HEK293 (cell line): ENCODE measurements around the gene PHF8.

Experiments used
- CTCF ChIA-PET: fragments of 350-600 bp; formaldehyde crosslinking; extraction: SDS; loops from one replicate; lab custom pipeline; 2021; ENCODE audit warnings: antibody characterized with exemption; lab: Yijun Ruan, JAX
- POLR2A ChIA-PET: fragments of 300-600 bp; formaldehyde crosslinking; extraction: SDS; loops from one replicate; lab custom pipeline; 2020; ENCODE audit warnings: antibody characterized with exemption, inconsistent platforms; lab: Yijun Ruan, JAX
- H3K27ac ChIP-seq: fragments of 200-500 bp; sonication (Bioruptor generic); 2 replicates; pipeline ENCODE4 v1.5.1; 2014; ENCODE audit warnings: low read depth, low read length, control low read depth, inconsistent platforms; ENCODE audit errors: extremely low read depth
- H3K36me3 ChIP-seq, 2 experiments: fragments of 200-500 bp in 1 of 2; sonication (Bioruptor generic) in 1 of 2; 1 replicate in 1 of 2; 2 replicates in 1 of 2; pipeline ENCODE4 v1.5.1; 2014 to 2017; ENCODE audit warnings: inconsistent platforms in 2 of 2, low read length in 2 of 2; ENCODE audit not compliant: control insufficient read depth in 2 of 2, insufficient read depth in 1 of 2
- H3K4me1 ChIP-seq: fragments of 200-500 bp; sonication (Bioruptor generic); 2 replicates; pipeline ENCODE4 v1.5.1; 2014; ENCODE audit warnings: mild to moderate bottlenecking, low read length, inconsistent platforms; ENCODE audit not compliant: control insufficient read depth, insufficient read depth
- H3K4me3 ChIP-seq: 2 replicates; pipeline ENCODE4 v1.5.1; 2011; ENCODE audit warnings: low read depth, mild to moderate bottlenecking, control low read depth, low read length, moderate library complexity
- H3K9me3 ChIP-seq: fragments of 200-500 bp; sonication (Bioruptor generic); 2 replicates; pipeline ENCODE4 v1.5.1; 2014; ENCODE audit warnings: low read depth, low read length, inconsistent platforms; ENCODE audit not compliant: control insufficient read depth, insufficient read depth
- BCL11A ChIP-seq: fragments of 450-650 bp; formaldehyde crosslinking; IDR thresholded peaks from 2 replicates; pipeline ENCODE4 v1.5.1; 2016; ENCODE audit warnings: low read depth, missing biosample characterization, missing genetic modification characterization
- HOXC10 ChIP-seq: sonication (generic); formaldehyde crosslinking; IDR thresholded peaks from 2 replicates; pipeline ENCODE4 v1.8.1; 2023; ENCODE audit warnings: mild to moderate bottlenecking, missing genetic modification reagents
- MZF1 ChIP-seq: fragments of 450-650 bp; formaldehyde crosslinking; IDR thresholded peaks from 2 replicates; pipeline ENCODE4 v1.5.1; 2017; ENCODE audit warnings: missing biosample characterization, missing genetic modification characterization, borderline replicate concordance
- PRDM10 ChIP-seq: fragments of 450-650 bp; formaldehyde crosslinking; IDR thresholded peaks from 2 replicates; pipeline ENCODE4 v1.5.1; 2016; ENCODE audit warnings: missing biosample characterization, missing genetic modification characterization
- SP7 ChIP-seq: fragments of 450-650 bp; formaldehyde crosslinking; IDR thresholded peaks from 2 replicates; pipeline ENCODE4 v1.5.1; 2016; ENCODE audit warnings: missing biosample characterization, missing genetic modification characterization
- WT1 ChIP-seq: fragments of 450-650 bp; formaldehyde crosslinking; IDR thresholded peaks from 2 replicates; pipeline ENCODE4 v1.5.1; 2016; ENCODE audit warnings: missing biosample characterization, missing genetic modification characterization
- ZBTB11 ChIP-seq: fragments of 450-650 bp; formaldehyde crosslinking; conservative IDR thresholded peaks from 2 replicates; pipeline ENCODE4 v1.5.1; 2016; ENCODE audit warnings: low read depth, missing biosample characterization, missing genetic modification characterization
- ZBTB21 ChIP-seq: fragments of 450-650 bp; formaldehyde crosslinking; IDR thresholded peaks from 2 replicates; pipeline ENCODE4 v1.5.1; 2017; ENCODE audit warnings: missing biosample characterization, missing genetic modification characterization
- ZNF114 ChIP-seq: fragments of 450-650 bp; formaldehyde crosslinking; IDR thresholded peaks from 2 replicates; pipeline ENCODE4 v1.5.0; 2017; ENCODE audit warnings: missing biosample characterization, missing genetic modification characterization
- ZNF16 ChIP-seq: fragments of 450-650 bp; formaldehyde crosslinking; IDR thresholded peaks from 2 replicates; pipeline ENCODE4 v1.5.1; 2016; ENCODE audit warnings: low read depth, missing biosample characterization, missing genetic modification characterization
- ZNF174 ChIP-seq: fragments of 450-650 bp; formaldehyde crosslinking; IDR thresholded peaks from 2 replicates; pipeline ENCODE4 v1.5.0; 2017; ENCODE audit warnings: missing biosample characterization, mild to moderate bottlenecking, missing genetic modification characterization
- ZNF24 ChIP-seq: fragments of 450-650 bp; formaldehyde crosslinking; IDR thresholded peaks from 2 replicates; pipeline ENCODE4 v1.5.1; 2016; ENCODE audit warnings: missing biosample characterization, missing genetic modification characterization
- ZNF37A ChIP-seq: fragments of 450-650 bp; IDR thresholded peaks from 2 replicates; pipeline ENCODE4 v1.5.1; 2018; ENCODE audit warnings: missing biosample characterization, missing genetic modification characterization
- ZNF423 ChIP-seq: fragments of 450-650 bp; formaldehyde crosslinking; IDR thresholded peaks from 2 replicates; pipeline ENCODE4 v1.5.1; 2016; ENCODE audit warnings: missing biosample characterization, missing genetic modification characterization
- ZNF473 ChIP-seq: fragments of 450-650 bp; formaldehyde crosslinking; IDR thresholded peaks from 2 replicates; pipeline ENCODE4 v1.5.1; 2017; ENCODE audit warnings: missing biosample characterization, missing genetic modification characterization
- ZNF48 ChIP-seq: fragments of 450-650 bp; formaldehyde crosslinking; IDR thresholded peaks from 2 replicates; pipeline ENCODE4 v1.5.1; 2016; ENCODE audit warnings: missing biosample characterization, missing genetic modification characterization
- ZNF561 ChIP-seq: fragments of 450-650 bp; IDR thresholded peaks from 2 replicates; pipeline ENCODE4 v1.5.1; 2018; ENCODE audit warnings: missing biosample characterization, missing genetic modification characterization, borderline replicate concordance
- ZNF585B ChIP-seq: fragments of 450-650 bp; formaldehyde crosslinking; IDR thresholded peaks from 2 replicates; pipeline ENCODE4 v1.5.1; 2016; ENCODE audit warnings: missing biosample characterization, missing genetic modification characterization
- ZNF639 ChIP-seq: fragments of 450-650 bp; formaldehyde crosslinking; IDR thresholded peaks from 2 replicates; pipeline ENCODE4 v1.5.1; 2016; ENCODE audit warnings: missing biosample characterization, missing genetic modification characterization
- ZNF670 ChIP-seq: fragments of 450-650 bp; formaldehyde crosslinking; IDR thresholded peaks from 2 replicates; pipeline ENCODE4 v1.5.1; 2016; ENCODE audit warnings: missing biosample characterization, missing genetic modification characterization, low read depth
- ZNF76 ChIP-seq: fragments of 450-650 bp; formaldehyde crosslinking; IDR thresholded peaks from 2 replicates; pipeline ENCODE4; 2016; ENCODE audit warnings: low read depth, missing biosample characterization, missing genetic modification characterization, borderline replicate concordance
- ZNF792 ChIP-seq: fragments of 450-650 bp; formaldehyde crosslinking; IDR thresholded peaks from 2 replicates; pipeline ENCODE4 v1.5.1; 2016; ENCODE audit warnings: missing biosample characterization, missing genetic modification characterization
- ZNF843 ChIP-seq: fragments of 450-650 bp; formaldehyde crosslinking; IDR thresholded peaks from 2 replicates; pipeline ENCODE4 v1.5.1; 2016; ENCODE audit warnings: missing biosample characterization, missing genetic modification characterization

PHF8 gene

GRCh38 chrX:54048412-54048811 lies 4.1 kb upstream of the PHF8 start (continued):
- TF ChIP-seq ZNF561 (tag by site-specific recombination) (no peak), HOXC10 (CRISPR knock-in tag) (no peak), ZNF843 (no peak), WT1 (tag by site-specific recombination) (no peak), ZNF639 (no peak)
- TF ChIP-seq, all 188 proteins: peak for 0

GRCh38 chrX:54045563-54046228 lies 1.4 kb upstream of the PHF8 start:
- H3K36me3 ChIP-seq: peaks cover 11 to 15% of the 10 kb centered on the region in 2 experiments
- no peak overlapping the region for H3K27ac ChIP-seq
- H3K4me1 ChIP-seq: no peaks in the 10 kb centered on the region
- POLR2A ChIA-PET: interaction anchor here (1.3 to 3.6 kb wide), 4 partner anchors 136 to 763 kb away, joined by 3 to 36 read pairs (median 8); partner anchors contain the start of gene FAM120C
- TF ChIP-seq ZNF670 (tag by site-specific recombination) (no peak), WT1 (tag by site-specific recombination) (no peak), ZNF37A (tag by site-specific recombination) (no peak), BCL11A (no peak), ZNF114 (tag by site-specific recombination) (no peak)
- TF ChIP-seq, all 188 proteins: peak for 0
- Histone ChIP-seq H3K9me3 (no peaks in the 10 kb centered on the region), H3K4me3 (no peak overlapping the region)
- CTCF ChIA-PET: interaction anchor here (0.6 kb wide), 1 partner anchor 607 kb away, joined by 3 read pairs; no protein-coding TSS in a partner anchor

- peaks cover 19 to 23% of the 10 kb centered on the region in 2 experiments for H3K36me3 ChIP-seq
- H3K4me1 ChIP-seq: no peaks in the 10 kb centered on the region
- POLR2A ChIA-PET: interaction anchor here (0.8 to 3.6 kb wide), 8 partner anchors 15 to 955 kb away, joined by 3 to 36 read pairs (median 5); partner anchors contain the start of genes APEX2, FAM120C, RIBC1 and SMC1A
- peak overlapping the region; percentile 98 for H3K27ac ChIP-seq
- H3K9me3 ChIP-seq: no peaks in the 10 kb centered on the region; the same call in 1 of the 2 replicates
- H3K4me3 ChIP-seq: peak overlapping the region; percentile 39
- CTCF ChIA-PET: no interaction called here
- peak; percentile 24; the same call in 1 of the 2 replicates for TF ChIP-seq ZNF585B (tag by site-specific recombination)
- TF ChIP-seq PRDM10 (tag by site-specific recombination): peak; percentile 34
- TF ChIP-seq ZNF473 (tag by site-specific recombination): no peak
- TF ChIP-seq ZBTB11: 0 out of 2 replicates have a peak, but pooled peaks have one; percentile 14
- TF ChIP-seq ZNF48: no peak
- no peak for TF ChIP-seq ZNF24
- no peak for TF ChIP-seq MZF1 (tag by site-specific recombination)
- no peak for TF ChIP-seq SP7
- no peak for TF ChIP-seq ZNF16 (tag by site-specific recombination)
- TF ChIP-seq ZNF423 (tag by site-specific recombination): no peak
- no peak for TF ChIP-seq ZNF174 (tag by site-specific recombination)
- TF ChIP-seq ZBTB21 (tag by site-specific recombination): no peak
- no peak for TF ChIP-seq ZNF76 (tag by site-specific recombination)
- TF ChIP-seq ZNF792 (tag by site-specific recombination): no peak
Observed at GRCh38 chrX:54044877-54045338, 635 bp upstream of the PHF8 start.
